SK-N-MC (cell line): ENCODE results near the gene ERVK3-1.

ENCODE experiments used
- EZH2 ChIP-seq: fragments of 200-600 bp; sonication (generic); IDR thresholded peaks from one replicate; pipeline ENCODE4 v1.6.1; 2017; ENCODE audit warnings: antibody characterized with exemption
- POLR2AphosphoS5 ChIP-seq: IDR thresholded peaks from 2 replicates; pipeline ENCODE4 v1.6.1; 2012; ENCODE audit warnings: mild to moderate bottlenecking, low read depth, low read length, borderline replicate concordance

DNA sequence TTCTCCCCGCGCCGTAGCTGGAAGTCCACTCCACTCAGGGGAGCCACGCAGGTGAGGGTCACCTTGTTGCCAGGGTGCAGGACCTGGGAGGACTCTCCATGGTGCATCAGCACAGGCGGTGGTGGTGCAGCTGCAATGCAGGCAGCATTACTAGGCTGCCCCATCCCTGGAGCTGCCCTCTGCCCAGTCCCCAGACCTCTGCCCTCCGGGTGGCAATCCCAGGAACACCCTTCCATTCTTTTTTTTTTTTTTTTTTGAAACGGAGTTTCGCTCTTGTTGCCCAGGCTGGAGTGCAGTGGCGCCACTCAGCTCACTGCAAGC lies 46.3 kb downstream of the ERVK3-1 start:
- TF ChIP-seq POLR2AphosphoS5, result no peak
- TF ChIP-seq EZH2, result no peak
